Natural killer cell (primary cell): Measurements from ENCODE around the gene SORBS2. TPM values are rescaled to one million over a fixed set of nuclear protein-coding genes. Genes with fewer than 3 reads are reported as not detected.

ENCODE experiments used
- ATAC-seq, 3 donors: fragments of 150-1000 bp in 2 of 3; fragments of 200-7000 bp in 1 of 3; cut with Tn5 transposase; 1 replicate in 1 of 3; 2 replicates in 2 of 3; pipeline ENCODE4 v1.10.0; 2021; ENCODE audit warnings: mild to moderate bottlenecking in 2 of 3, moderate library complexity in 2 of 3
- DNase-seq, 2 donors: peaks; one replicate each; pipeline versions ENCODE4 v3.0.0 to v3.0.0-alpha.2; 2013 to 2021; ENCODE audit warnings: mixed read lengths in 1 of 2
- H3K27ac ChIP-seq: one replicate; pipeline ENCODE4 v1.5.1; 2013; ENCODE audit warnings: mild to moderate bottlenecking, low read length
- H3K27me3 ChIP-seq: one replicate; pipeline ENCODE4 v1.6.1; 2013; ENCODE audit warnings: low read length; ENCODE audit not compliant: control insufficient read depth, insufficient read depth
- H3K36me3 ChIP-seq: one replicate; pipeline ENCODE4 v1.6.1; 2013; ENCODE audit warnings: low read length; ENCODE audit not compliant: control insufficient read depth, insufficient read depth
- H3K4me1 ChIP-seq: one replicate; pipeline ENCODE4 v1.6.1; 2013; ENCODE audit warnings: low read length; ENCODE audit not compliant: control insufficient read depth, insufficient read depth
- H3K4me3 ChIP-seq: one replicate; pipeline ENCODE4 v1.5.1; 2013; ENCODE audit warnings: low read length
- H3K9me3 ChIP-seq: one replicate; pipeline ENCODE4 v1.6.1; 2013; ENCODE audit warnings: low read length; ENCODE audit not compliant: control insufficient read depth, insufficient read depth
- H3K27ac Mint-ChIP-seq, 2 donors: one replicate each; pipeline ENCODE4 v1.8.0; 2022; ENCODE audit warnings: mild to moderate bottlenecking in 2 of 2, mixed read lengths in 2 of 2, moderate library complexity in 1 of 2
- H3K27me3 Mint-ChIP-seq, 2 donors: one replicate each; pipeline ENCODE4 v1.8.0; 2022; ENCODE audit warnings: low read depth in 2 of 2, mixed read lengths in 2 of 2
- H3K36me3 Mint-ChIP-seq: one replicate; pipeline ENCODE4 v1.8.0; 2022; ENCODE audit warnings: mixed read lengths
- H3K4me1 Mint-ChIP-seq, 2 donors: one replicate each; pipeline ENCODE4 v1.8.0; 2022; ENCODE audit warnings: mixed read lengths in 2 of 2
- H3K4me3 Mint-ChIP-seq: one replicate; pipeline ENCODE4 v1.8.0; 2022; ENCODE audit warnings: mild to moderate bottlenecking, moderate library complexity, mixed read lengths
- H3K9me3 Mint-ChIP-seq, 2 donors: one replicate each; pipeline ENCODE4 v1.8.0; 2022; ENCODE audit warnings: mixed read lengths in 2 of 2
- CTCF ChIP-seq: fragments of 200-600 bp; IDR thresholded peaks from one replicate; pipeline ENCODE4 v1.8.0; 2022; ENCODE audit warnings: antibody characterized with exemption
- WGBS: methylation state at CpG from one replicate; pipeline ENCODE4 v1.1.7; 2013; ENCODE audit warnings: missing lambda C conversion rate; ENCODE audit not compliant: insufficient coverage; 5-methylcytosine and 5-hydroxymethylcytosine counted together
- intact Hi-C: fragments of 100-400 bp; cut with micrococcal nuclease; formaldehyde crosslinking; loops from one replicate; pipeline ENCODE4 v1.14.2; 2022
- total RNA-seq, 4 donors: library from RNA; stranded (reverse); fragments of 120-200 nt in 1 of 4; gene quantifications; one replicate each; pipeline versions ENCODE4 v1.2.3 to v1.2.4, GENCODE V29; 2013 to 2022

Gene SORBS2
- total RNA-seq, 3 donors from 2014 or later (not counting 1 experiment from before 2014, with no cell fraction given): 10.2 to 15.6 (median 13.5) TPM

GRCh38 chr4:185665655-185666054 is 146.3 kb downstream of the SORBS2 start:
- Mint-ChIP-seq H3K27ac (peak overlapping the region in 1 of 2 donors; percentile 37), H3K4me1 (peaks cover 15 to 17% of the 10 kb centered on the region in 2 donors), H3K27me3 (peaks cover 4 to 8% of the 10 kb centered on the region in 2 donors), H3K9me3 (no peaks in the 10 kb centered on the region), H3K4me3 (peak overlapping the region; percentile 68), H3K36me3 (no peaks in the 10 kb centered on the region)
- ATAC-seq (no peak), DNase-seq (no peak)
- Histone ChIP-seq H3K27ac (no peak overlapping the region), H3K27me3 (peaks cover 2% of the 10 kb centered on the region), H3K4me1 (peaks cover 7% of the 10 kb centered on the region), H3K9me3 (no peaks in the 10 kb centered on the region), H3K36me3 (no peaks in the 10 kb centered on the region), H3K4me3 (no peak overlapping the region)
- WGBS: 75% methylated on average over 11 of the region's 11 CpGs
- TF ChIP-seq CTCF: no peak
- intact Hi-C loops: no loop called here

- no peak for TF ChIP-seq CTCF
- no peak for ATAC-seq
- intact Hi-C loops: no loop called here
- no peak overlapping the region for H3K4me3 ChIP-seq
- peaks cover 7% of the 10 kb centered on the region for H3K4me1 ChIP-seq
- no peak for DNase-seq
- H3K27me3 Mint-ChIP-seq: peaks cover 4 to 8% of the 10 kb centered on the region in 2 donors
- no peaks in the 10 kb centered on the region for H3K36me3 ChIP-seq
- peaks cover 2% of the 10 kb centered on the region for H3K27me3 ChIP-seq
- no peak overlapping the region for H3K27ac Mint-ChIP-seq
- no peak overlapping the region for H3K4me3 Mint-ChIP-seq
- WGBS: 90% methylated on average over 2 of the region's 4 CpGs
- H3K36me3 Mint-ChIP-seq: no peaks in the 10 kb centered on the region
- no peaks in the 10 kb centered on the region for H3K9me3 Mint-ChIP-seq
- peaks cover 15 to 17% of the 10 kb centered on the region in 2 donors for H3K4me1 Mint-ChIP-seq
- H3K9me3 ChIP-seq: no peaks in the 10 kb centered on the region
- no peak overlapping the region for H3K27ac ChIP-seq
Observed at GRCh38 chr4:185664481-185664880, 147.5 kb downstream of the SORBS2 start.

GRCh38 chr4:185662030-185662778 is 149.8 kb downstream of the SORBS2 start:
- no peak for ATAC-seq
- Mint-ChIP-seq H3K36me3 (no peaks in the 10 kb centered on the region), H3K9me3 (no peaks in the 10 kb centered on the region), H3K27me3 (peaks cover 4 to 8% of the 10 kb centered on the region in 2 donors), H3K4me1 (peaks cover 15 to 17% of the 10 kb centered on the region in 2 donors), H3K27ac (no peak overlapping the region), H3K4me3 (no peak overlapping the region)
- Histone ChIP-seq H3K36me3 (no peaks in the 10 kb centered on the region), H3K4me1 (peaks cover 7% of the 10 kb centered on the region), H3K9me3 (no peaks in the 10 kb centered on the region), H3K27me3 (peaks cover 2% of the 10 kb centered on the region), H3K27ac (no peak overlapping the region), H3K4me3 (no peak overlapping the region)
- intact Hi-C loops: no loop called here
- no peak for DNase-seq
- TF ChIP-seq CTCF: no peak
- WGBS: 94% methylated on average over 15 of the region's 15 CpGs

- H3K4me3 Mint-ChIP-seq: no peak overlapping the region
- no peak for ATAC-seq
- intact Hi-C loops: no loop called here
- no peak overlapping the region for H3K27ac Mint-ChIP-seq
- no peak for DNase-seq
- no peaks in the 10 kb centered on the region for H3K36me3 ChIP-seq
- no peaks in the 10 kb centered on the region for H3K36me3 Mint-ChIP-seq
- H3K27ac ChIP-seq: no peak overlapping the region
- H3K4me3 ChIP-seq: no peak overlapping the region
- peaks cover 2 to 3% of the 10 kb centered on the region in 2 donors for H3K4me1 Mint-ChIP-seq
- peaks cover 3 to 7% of the 10 kb centered on the region in 2 donors for H3K27me3 Mint-ChIP-seq
- H3K27me3 ChIP-seq: peaks cover 2% of the 10 kb centered on the region
- no peaks in the 10 kb centered on the region for H3K9me3 Mint-ChIP-seq
- H3K9me3 ChIP-seq: no peaks in the 10 kb centered on the region
- WGBS: 94% methylated on average over 5 of the region's 5 CpGs
- H3K4me1 ChIP-seq: no peaks in the 10 kb centered on the region
- no peak for TF ChIP-seq CTCF
Observed at GRCh38 chr4:185660340-185660739, 151.7 kb downstream of the SORBS2 start.
